ENCODE results near the gene TSC22D1.
"Not testable (repeated sequence)": the region's sequence is repeated elsewhere in the genome, so short reads cannot be mapped to it uniquely, and the experiment has no call there.

GRCh38 chr13:44456212-44456611, 119.9 kb downstream of the TSC22D1 start:
- TF ChIP-seq, protein P1, sequence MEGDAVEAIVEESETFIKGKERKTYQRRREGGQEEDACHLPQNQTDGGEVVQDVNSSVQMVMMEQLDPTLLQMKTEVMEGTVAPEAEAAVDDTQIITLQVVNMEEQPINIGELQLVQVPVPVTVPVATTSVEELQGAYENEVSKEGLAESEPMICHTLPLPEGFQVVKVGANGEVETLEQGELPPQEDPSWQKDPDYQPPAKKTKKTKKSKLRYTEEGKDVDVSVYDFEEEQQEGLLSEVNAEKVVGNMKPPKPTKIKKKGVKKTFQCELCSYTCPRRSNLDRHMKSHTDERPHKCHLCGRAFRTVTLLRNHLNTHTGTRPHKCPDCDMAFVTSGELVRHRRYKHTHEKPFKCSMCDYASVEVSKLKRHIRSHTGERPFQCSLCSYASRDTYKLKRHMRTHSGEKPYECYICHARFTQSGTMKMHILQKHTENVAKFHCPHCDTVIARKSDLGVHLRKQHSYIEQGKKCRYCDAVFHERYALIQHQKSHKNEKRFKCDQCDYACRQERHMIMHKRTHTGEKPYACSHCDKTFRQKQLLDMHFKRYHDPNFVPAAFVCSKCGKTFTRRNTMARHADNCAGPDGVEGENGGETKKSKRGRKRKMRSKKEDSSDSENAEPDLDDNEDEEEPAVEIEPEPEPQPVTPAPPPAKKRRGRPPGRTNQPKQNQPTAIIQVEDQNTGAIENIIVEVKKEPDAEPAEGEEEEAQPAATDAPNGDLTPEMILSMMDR (IDR thresholded peaks at IDR 0.05) = not testable (repeated sequence)
- not testable (repeated sequence) for TF ChIP-seq POLR2A (IDR thresholded peaks at IDR 0.05)
